Spinal cord (tissue), 10 donors: ENCODE measurements around the gene CLIC5. TPM values are rescaled to one million over a fixed set of nuclear protein-coding genes. Genes with fewer than 3 reads are reported as not detected.
A peak's percentile ranks its signal among the peaks of the same experiment; 100 is the strongest.

ENCODE experiments used
- DNase-seq, 6 donors: peaks; one replicate each; pipeline versions ENCODE4 v3.0.0 to v3.0.0-alpha.2; 2013 to 2015; ENCODE audit warnings: low spot score in 6 of 6, low read depth in 4 of 6
- H3K27ac ChIP-seq: one replicate; pipeline ENCODE4 v1.5.1; 2013; ENCODE audit warnings: low read depth, low read length, control low read depth
- H3K27me3 ChIP-seq: one replicate; pipeline ENCODE4 v1.6.1; 2013; ENCODE audit warnings: low read length; ENCODE audit not compliant: control insufficient read depth, insufficient read depth
- H3K36me3 ChIP-seq: one replicate; pipeline ENCODE4 v1.6.1; 2013; ENCODE audit warnings: low read length; ENCODE audit not compliant: control insufficient read depth, insufficient read depth
- H3K4me1 ChIP-seq: one replicate; pipeline ENCODE4 v1.6.1; 2013; ENCODE audit warnings: low read length; ENCODE audit not compliant: control insufficient read depth, insufficient read depth
- H3K4me3 ChIP-seq: one replicate; pipeline ENCODE4 v1.5.1; 2013; ENCODE audit warnings: low read depth, low read length, control low read depth
- H3K9me3 ChIP-seq: one replicate; pipeline ENCODE4 v1.6.1; 2013; ENCODE audit warnings: low read length; ENCODE audit not compliant: control insufficient read depth, insufficient read depth
- WGBS: methylation state at CpG from one replicate; pipeline ENCODE4 v1.1.5; 2013; ENCODE audit warnings: missing lambda C conversion rate; ENCODE audit not compliant: insufficient coverage; 5-methylcytosine and 5-hydroxymethylcytosine counted together
- polyA plus RNA-seq, 2 donors: library from polyadenylated mRNA; unstranded; fragments of 120-200 nt; gene quantifications; one replicate each; pipeline ENCODE4 v1.2.1, GENCODE V29; 2013; ENCODE audit not compliant: insufficient read length in 2 of 2
- total RNA-seq, 2 donors: library from RNA; depleted of rRNA in 1 of 2; stranded (reverse); fragments of 120-200 nt in 1 of 2; fragments of >200 nt in 1 of 2; gene quantifications; one replicate each; pipeline versions ENCODE4 v1.2.3 to v1.2.4, GENCODE V29; 2013 to 2014
- donor health status: healthy.

CLIC5 gene
- total and polyA plus RNA-seq, 4 donors, result 2.7 to 10.1 (median 5.8) TPM

- no peaks in the 10 kb centered on the region for H3K4me1 ChIP-seq
- no CpG with 5 or more reads among the region's 2 CpGs for WGBS
- H3K27ac ChIP-seq, result no peak overlapping the region
- H3K4me3 ChIP-seq, result no peak overlapping the region
- DNase-seq, result no peak
- H3K9me3 ChIP-seq, result no peaks in the 10 kb centered on the region
- no peaks in the 10 kb centered on the region for H3K36me3 ChIP-seq
- H3K27me3 ChIP-seq, result no peaks in the 10 kb centered on the region
Observed at GRCh38 chr6:45961125-45961524, 54.5 kb downstream of the CLIC5 start.

DNA sequence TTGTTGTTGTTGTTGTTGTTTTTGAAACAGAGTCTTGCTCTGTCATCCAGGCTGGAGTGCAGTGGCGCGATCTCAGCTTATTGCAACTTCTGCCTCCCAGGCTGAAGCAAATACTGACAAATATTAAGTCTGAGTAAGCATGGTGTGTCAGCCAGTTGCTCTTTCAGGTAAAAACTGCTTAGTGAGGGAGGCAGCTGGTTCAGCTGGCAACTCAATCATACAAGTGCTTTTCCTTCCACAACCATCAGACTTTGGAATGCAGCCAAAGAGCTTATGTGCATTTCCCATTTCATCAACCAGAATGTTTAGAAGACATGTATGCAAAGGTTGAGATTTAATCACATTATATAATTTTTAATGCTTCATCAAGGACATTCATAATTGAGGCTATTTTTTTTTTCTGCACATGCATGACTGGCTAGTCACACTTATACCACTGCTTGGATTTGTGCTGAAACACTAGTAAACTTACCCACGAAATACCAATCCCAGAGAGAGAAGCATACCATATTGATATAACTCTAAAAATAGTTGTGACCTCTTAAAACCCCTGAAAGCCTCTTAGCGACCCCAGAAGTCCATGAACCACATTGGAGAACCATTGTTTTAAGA is 56.0 kb downstream of the CLIC5 start:
- Histone ChIP-seq H3K9me3 (no peaks in the 10 kb centered on the region), H3K27me3 (no peaks in the 10 kb centered on the region), H3K36me3 (no peaks in the 10 kb centered on the region), H3K4me1 (no peaks in the 10 kb centered on the region), H3K4me3 (no peak overlapping the region), H3K27ac (no peak overlapping the region)
- peak in 3 of 6 donors; percentile 8 to 86 (median 35) for DNase-seq
- 70% methylated on average over 2 of the region's 4 CpGs for WGBS

DNA sequence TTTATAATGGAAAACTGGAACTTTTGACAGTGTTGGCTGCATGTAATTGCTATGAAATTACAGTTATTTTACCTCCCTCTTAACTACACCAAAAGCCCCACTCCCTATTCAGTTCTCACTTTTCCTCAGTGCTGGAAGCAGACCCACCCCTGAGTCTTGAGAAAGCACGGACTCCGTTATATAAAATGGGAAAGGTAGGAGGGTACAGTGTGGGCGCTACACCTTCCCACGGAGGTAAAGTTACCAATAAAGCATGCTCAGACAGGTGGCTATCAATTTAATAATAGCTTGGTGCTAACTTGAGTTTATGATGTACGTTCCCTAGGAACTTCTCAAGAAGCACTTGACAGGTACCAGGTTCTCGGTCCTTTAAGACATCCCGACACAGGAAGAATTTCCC is 59.0 kb downstream of the CLIC5 start:
- no peak for DNase-seq
- Histone ChIP-seq H3K36me3 (no peaks in the 10 kb centered on the region), H3K27me3 (no peaks in the 10 kb centered on the region), H3K4me1 (no peaks in the 10 kb centered on the region), H3K27ac (no peak overlapping the region), H3K9me3 (no peaks in the 10 kb centered on the region), H3K4me3 (no peak overlapping the region)
- 86% methylated on average over 4 of the region's 7 CpGs for WGBS

DNA sequence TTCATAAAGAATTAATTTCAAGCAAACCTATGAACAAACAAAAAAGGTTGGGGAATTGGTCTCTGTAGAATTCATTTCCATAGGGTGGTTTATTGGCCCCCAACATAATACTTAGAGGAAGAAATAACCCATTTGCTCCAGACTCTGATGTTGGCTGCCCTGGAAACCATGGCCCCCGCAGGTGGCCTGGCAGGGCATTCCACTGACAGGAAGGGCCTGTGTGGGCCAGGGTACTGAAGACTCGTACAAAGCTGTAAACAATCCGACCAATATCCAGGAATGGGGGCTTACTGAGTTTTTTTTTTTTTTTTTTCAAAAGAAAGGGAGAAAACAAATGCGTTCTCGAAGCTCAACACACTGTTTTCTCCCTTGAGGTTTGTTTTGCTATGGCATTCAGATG is 59.5 kb downstream of the CLIC5 start:
- DNase-seq, result no peak
- Histone ChIP-seq H3K4me1 (peaks cover 4% of the 10 kb centered on the region), H3K36me3 (no peaks in the 10 kb centered on the region), H3K4me3 (no peak overlapping the region), H3K27ac (no peak overlapping the region), H3K27me3 (no peaks in the 10 kb centered on the region), H3K9me3 (no peaks in the 10 kb centered on the region)
- 42% methylated on average over 1 of the region's 5 CpGs for WGBS

DNA sequence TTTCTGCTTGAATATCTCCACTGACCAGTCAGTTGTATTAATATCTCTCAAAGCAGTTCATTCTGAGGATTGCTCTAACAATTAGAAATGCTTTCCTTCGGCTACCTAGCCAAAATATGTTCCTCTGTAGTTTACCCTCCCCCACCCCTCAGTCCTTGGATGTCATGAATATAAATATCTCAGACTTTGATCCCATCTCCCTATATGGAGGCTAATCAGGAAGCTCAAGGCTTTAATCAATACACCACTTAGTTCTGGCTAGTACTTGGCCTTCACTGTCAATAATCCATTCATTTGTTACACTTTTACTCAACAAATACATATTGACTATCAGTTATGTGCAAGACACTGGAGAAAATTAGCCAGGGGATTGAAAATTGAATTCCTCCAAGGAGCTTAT is 60.1 kb downstream of the CLIC5 start:
- H3K27ac ChIP-seq, result no peak overlapping the region
- no peak for DNase-seq
- no peaks in the 10 kb centered on the region for H3K36me3 ChIP-seq
- no CpG with 5 or more reads among the region's 1 CpG for WGBS
- no peaks in the 10 kb centered on the region for H3K27me3 ChIP-seq
- no peaks in the 10 kb centered on the region for H3K9me3 ChIP-seq
- no peak overlapping the region for H3K4me3 ChIP-seq
- peaks cover 4% of the 10 kb centered on the region for H3K4me1 ChIP-seq

GRCh38 chr6:45952546-45952945 is 63.1 kb downstream of the CLIC5 start:
- 100% methylated on average over 3 of the region's 3 CpGs for WGBS
- DNase-seq, result no peak

GRCh38 chr6:45952168-45952529 is 63.5 kb downstream of the CLIC5 start:
- WGBS, result 93% methylated on average over 2 of the region's 7 CpGs
- peaks cover 4% of the 10 kb centered on the region for H3K4me1 ChIP-seq
- no peak for DNase-seq
- H3K27me3 ChIP-seq, result no peaks in the 10 kb centered on the region
- no peaks in the 10 kb centered on the region for H3K9me3 ChIP-seq
- no peak overlapping the region for H3K27ac ChIP-seq
- H3K36me3 ChIP-seq, result no peaks in the 10 kb centered on the region
- no peak overlapping the region for H3K4me3 ChIP-seq

More at GRCh38 chr6:45952546-45952945, 63.1 kb downstream of the CLIC5 start:
- Histone ChIP-seq H3K4me1 (peaks cover 4% of the 10 kb centered on the region), H3K27ac (no peak overlapping the region), H3K4me3 (no peak overlapping the region), H3K9me3 (no peaks in the 10 kb centered on the region), H3K36me3 (no peaks in the 10 kb centered on the region), H3K27me3 (no peaks in the 10 kb centered on the region)

DNA sequence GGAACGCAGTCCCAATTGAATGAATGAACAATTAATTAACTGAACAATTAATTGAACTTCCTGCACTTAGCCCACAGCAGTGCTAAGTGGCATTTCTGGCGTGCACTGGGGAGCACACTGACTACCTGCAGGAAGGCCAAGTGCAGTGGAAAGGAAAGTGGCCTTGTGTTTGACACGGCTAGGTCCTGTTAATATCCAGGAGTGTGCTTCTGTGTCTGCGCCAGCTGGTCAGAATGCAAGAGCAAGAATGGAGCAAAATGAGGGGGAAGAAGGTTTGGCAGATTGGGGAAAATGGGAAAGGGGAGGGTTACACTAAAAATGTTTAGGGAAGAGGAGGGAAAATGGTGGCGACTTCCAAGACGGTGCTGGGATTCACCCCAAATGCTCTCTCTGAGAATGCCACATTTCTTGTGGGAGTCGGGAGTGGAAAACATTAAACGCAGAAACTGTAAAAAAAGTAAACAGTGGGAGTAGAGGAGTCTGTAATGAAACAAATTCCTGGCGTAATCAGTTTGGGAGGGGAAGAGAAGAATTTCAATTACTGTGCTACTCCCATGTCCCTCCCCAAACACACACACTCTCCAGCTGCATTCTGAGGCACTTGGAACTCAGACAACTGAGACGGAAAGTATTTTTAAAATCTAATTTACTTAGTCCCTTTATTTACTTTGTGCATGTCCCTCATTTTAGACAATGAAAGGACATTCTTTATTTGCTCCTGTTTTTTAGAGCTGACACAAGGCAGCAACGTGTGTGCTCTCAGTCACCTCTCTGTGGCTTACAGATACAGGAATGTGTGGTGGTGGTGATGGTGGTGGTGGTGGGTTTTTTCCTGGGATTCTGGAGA is 64.1 kb downstream of the CLIC5 start:
- H3K27ac ChIP-seq, result no peak overlapping the region
- DNase-seq, result no peak
- H3K27me3 ChIP-seq, result no peaks in the 10 kb centered on the region
- no peaks in the 10 kb centered on the region for H3K9me3 ChIP-seq
- H3K4me3 ChIP-seq, result no peak overlapping the region
- WGBS, result 55% methylated on average over 9 of the region's 11 CpGs
- no peaks in the 10 kb centered on the region for H3K36me3 ChIP-seq
- H3K4me1 ChIP-seq, result peaks cover 4% of the 10 kb centered on the region

DNA sequence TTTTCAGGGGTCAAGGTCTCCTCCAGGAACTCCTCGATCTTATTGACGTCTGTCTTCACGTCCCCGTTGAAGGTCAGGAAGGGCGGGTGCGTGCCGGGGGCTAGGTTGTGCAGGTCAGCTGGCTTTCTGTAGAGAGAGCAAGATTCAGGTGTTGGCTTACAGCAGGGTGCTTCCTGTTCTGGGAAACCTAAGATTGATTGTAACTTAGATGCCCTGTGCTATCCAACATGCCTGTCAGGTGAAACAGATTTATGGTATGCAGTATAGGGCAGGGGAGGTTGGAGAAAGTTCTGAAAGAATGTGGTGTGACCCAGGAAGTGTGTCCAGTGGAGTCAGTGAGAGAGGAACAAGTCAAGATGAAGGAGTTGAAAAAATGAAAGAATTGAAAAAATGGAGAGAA is 66.4 kb downstream of the CLIC5 start:
- Histone ChIP-seq H3K4me3 (no peak overlapping the region), H3K36me3 (no peaks in the 10 kb centered on the region), H3K27me3 (no peaks in the 10 kb centered on the region), H3K27ac (no peak overlapping the region), H3K4me1 (peaks cover 4% of the 10 kb centered on the region), H3K9me3 (no peaks in the 10 kb centered on the region)
- DNase-seq, result no peak
- 98% methylated on average over 7 of the region's 7 CpGs for WGBS

GRCh38 chr6:45947807-45948206 is 67.9 kb downstream of the CLIC5 start:
- no peaks in the 10 kb centered on the region for H3K27me3 ChIP-seq
- peaks cover 4% of the 10 kb centered on the region for H3K4me1 ChIP-seq
- no peak overlapping the region for H3K4me3 ChIP-seq
- no peaks in the 10 kb centered on the region for H3K9me3 ChIP-seq
- H3K27ac ChIP-seq, result no peak overlapping the region
- no peaks in the 10 kb centered on the region for H3K36me3 ChIP-seq
- no peak for DNase-seq
